ENCODE measurements around the gene SFXN4.

Gene SFXN4

GRCh38 chr10:119165171-119166117 lies at the start of gene SFXN4:
Gene SFXN4, minus strand, starts transcription at chr10:119165714. Its CDS starts 67 bp downstream, at chr10:119165647.
- peak; percentile 26 for DNase-seq

- no peak for DNase-seq
Measured at GRCh38 chr10:119211625-119212441, 46.3 kb upstream of the SFXN4 start.

- DNase-seq: no peak
Measured at GRCh38 chr10:119211176-119211575, 45.7 kb upstream of the SFXN4 start.

- DNase-seq: no peak
Measured at GRCh38 chr10:119210633-119211032, 45.1 kb upstream of the SFXN4 start.

- no peak for DNase-seq
Measured at GRCh38 chr10:119209736-119210355, 44.3 kb upstream of the SFXN4 start.

GRCh38 chr10:119209035-119209735 lies 43.7 kb upstream of the SFXN4 start:
- DNase-seq: peak; percentile 2

GRCh38 chr10:119208553-119208940 lies 43.0 kb upstream of the SFXN4 start:
- no peak for DNase-seq

GRCh38 chr10:119207713-119208552 lies 42.4 kb upstream of the SFXN4 start:
- DNase-seq: peak; percentile 11

GRCh38 chr10:119207366-119207666 lies 41.8 kb upstream of the SFXN4 start, which contains the start of gene GRK5:
Gene GRK5, plus strand, starts transcription at chr10:119207571. Its CDS starts 347 bp downstream, at chr10:119207918.
- DNase-seq: peak; percentile 77

- DNase-seq: peak; percentile 41
Measured at GRCh38 chr10:119206603-119207365, 41.3 kb upstream of the SFXN4 start.

- no peak for DNase-seq
Measured at GRCh38 chr10:119205894-119206602, 40.5 kb upstream of the SFXN4 start.

- DNase-seq: no peak
Measured at GRCh38 chr10:119203006-119203405, 37.5 kb upstream of the SFXN4 start.

GRCh38 chr10:119201233-119201632 lies 35.7 kb upstream of the SFXN4 start:
- DNase-seq: no peak

- DNase-seq: peak; percentile 40
Measured at GRCh38 chr10:119199231-119199992, 33.9 kb upstream of the SFXN4 start.

- no peak for DNase-seq
Measured at GRCh38 chr10:119198438-119198837, 32.9 kb upstream of the SFXN4 start.

GRCh38 chr10:119197921-119198320 lies 32.4 kb upstream of the SFXN4 start:
- DNase-seq: no peak

- DNase-seq: no peak
Measured at GRCh38 chr10:119191881-119192280, 26.4 kb upstream of the SFXN4 start.

- no peak for DNase-seq
Measured at GRCh38 chr10:119190954-119191785, 25.7 kb upstream of the SFXN4 start.

Measured in NCI-H1105 treated with DMSO at 0.1 percent for 48 hours (cell line).